ENCODE measurements around the gene PALD1.

PALD1 gene

DNA sequence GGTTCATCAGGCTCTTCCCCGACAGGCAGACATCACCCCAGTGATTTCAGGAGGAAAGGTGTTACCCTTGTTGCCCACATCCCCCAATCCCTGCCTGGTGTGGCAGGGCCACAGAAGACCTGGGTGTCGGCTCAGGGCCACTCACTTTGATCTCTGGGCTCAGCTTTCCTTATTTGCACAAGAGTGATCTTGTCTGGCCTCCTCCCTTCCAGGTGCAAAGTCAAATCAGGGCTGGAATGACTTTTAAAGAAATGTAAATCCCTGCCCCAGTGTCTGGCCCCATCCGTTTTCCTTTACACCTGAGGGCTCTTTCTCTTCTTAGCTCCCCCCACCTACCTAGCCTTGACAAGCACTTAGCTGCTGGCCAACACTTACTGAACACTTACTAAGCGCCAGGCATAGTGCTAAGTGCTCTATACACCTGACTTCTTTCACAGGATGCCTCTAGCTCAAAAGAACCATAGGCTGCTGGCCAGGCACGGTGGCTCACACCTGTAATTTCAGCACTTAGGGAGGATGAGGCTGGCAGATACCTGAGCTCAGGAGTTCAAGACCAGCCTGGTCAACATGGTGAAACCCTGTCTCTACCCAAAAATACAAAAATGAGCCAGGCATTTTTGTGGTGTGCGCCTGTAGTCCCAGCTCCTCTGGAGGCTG lies 36.1 kb upstream of the PALD1 start:
- in situ Hi-C loops (cut with MboI; ENCODE audit: low sequenced_read_pairs, unreplicated experiment) = no loop called here
- no peak for DNase-seq (ENCODE audit: low spot score)
- TF ChIP-seq, protein P1, sequence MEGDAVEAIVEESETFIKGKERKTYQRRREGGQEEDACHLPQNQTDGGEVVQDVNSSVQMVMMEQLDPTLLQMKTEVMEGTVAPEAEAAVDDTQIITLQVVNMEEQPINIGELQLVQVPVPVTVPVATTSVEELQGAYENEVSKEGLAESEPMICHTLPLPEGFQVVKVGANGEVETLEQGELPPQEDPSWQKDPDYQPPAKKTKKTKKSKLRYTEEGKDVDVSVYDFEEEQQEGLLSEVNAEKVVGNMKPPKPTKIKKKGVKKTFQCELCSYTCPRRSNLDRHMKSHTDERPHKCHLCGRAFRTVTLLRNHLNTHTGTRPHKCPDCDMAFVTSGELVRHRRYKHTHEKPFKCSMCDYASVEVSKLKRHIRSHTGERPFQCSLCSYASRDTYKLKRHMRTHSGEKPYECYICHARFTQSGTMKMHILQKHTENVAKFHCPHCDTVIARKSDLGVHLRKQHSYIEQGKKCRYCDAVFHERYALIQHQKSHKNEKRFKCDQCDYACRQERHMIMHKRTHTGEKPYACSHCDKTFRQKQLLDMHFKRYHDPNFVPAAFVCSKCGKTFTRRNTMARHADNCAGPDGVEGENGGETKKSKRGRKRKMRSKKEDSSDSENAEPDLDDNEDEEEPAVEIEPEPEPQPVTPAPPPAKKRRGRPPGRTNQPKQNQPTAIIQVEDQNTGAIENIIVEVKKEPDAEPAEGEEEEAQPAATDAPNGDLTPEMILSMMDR (IDR thresholded peaks at IDR 0.05; ENCODE audit: borderline replicate concordance, control extremely low read depth, extremely low read depth, insufficient read depth, missing control alignments) = no peak

DNA sequence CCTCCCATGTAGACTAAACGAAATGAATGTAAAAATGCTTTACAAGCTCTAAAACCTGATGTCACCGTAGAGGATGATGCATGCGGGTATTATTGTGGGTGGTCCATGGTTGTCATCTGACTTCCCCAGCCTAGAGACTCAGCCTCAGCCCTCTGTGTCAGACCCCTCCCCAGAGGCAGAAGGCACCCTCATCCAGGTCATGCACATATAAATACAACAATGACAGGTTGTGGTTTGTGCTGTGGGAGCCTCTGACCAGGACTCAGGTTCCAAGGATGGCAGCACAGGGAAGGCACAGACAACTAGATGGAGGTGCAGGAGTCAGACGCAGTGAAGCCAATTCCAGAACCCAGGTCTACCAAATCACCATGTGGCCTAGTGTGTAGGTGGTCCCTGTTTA lies 33.8 kb upstream of the PALD1 start:
- in situ Hi-C loops (cut with MboI; ENCODE audit: low sequenced_read_pairs, unreplicated experiment) = no loop called here
- TF ChIP-seq, protein P1 (IDR thresholded peaks at IDR 0.05; ENCODE audit: borderline replicate concordance, control extremely low read depth, extremely low read depth, insufficient read depth, missing control alignments) = no peak
- DNase-seq (ENCODE audit: low spot score) = no peak

GRCh38 chr10:70445718-70446657 lies 32.6 kb upstream of the PALD1 start:
- in situ Hi-C loops (cut with MboI; ENCODE audit: low sequenced_read_pairs, unreplicated experiment) = no loop called here
- DNase-seq (ENCODE audit: low spot score) = no peak
- TF ChIP-seq, protein P1 (IDR thresholded peaks at IDR 0.05; ENCODE audit: borderline replicate concordance, control extremely low read depth, extremely low read depth, insufficient read depth, missing control alignments) = no peak

DNA sequence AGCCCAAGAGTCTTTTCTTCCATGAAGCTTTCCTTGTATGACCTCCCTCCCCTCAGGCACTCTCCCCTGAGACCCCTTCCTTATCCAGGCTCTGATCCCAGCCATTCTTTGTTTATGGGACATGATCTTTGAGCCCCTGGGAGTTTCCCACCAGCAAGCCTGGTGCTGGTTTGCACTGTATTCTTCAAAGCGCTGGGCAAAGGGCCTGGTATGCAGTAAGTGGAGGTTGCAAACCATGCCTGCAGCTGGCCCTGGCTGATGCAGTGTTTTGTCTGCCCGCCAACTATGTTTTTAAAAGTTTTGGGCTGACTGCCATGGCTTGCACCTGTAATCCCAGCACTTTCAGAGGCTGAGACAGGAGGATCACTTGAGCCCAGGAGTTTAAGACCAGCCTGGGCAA lies 30.3 kb upstream of the PALD1 start:
- no peak for DNase-seq (ENCODE audit: low spot score)
- TF ChIP-seq, protein P1 (IDR thresholded peaks at IDR 0.05; ENCODE audit: borderline replicate concordance, control extremely low read depth, extremely low read depth, insufficient read depth, missing control alignments) = no peak
- in situ Hi-C loops (cut with MboI; ENCODE audit: low sequenced_read_pairs, unreplicated experiment) = no loop called here

GRCh38 chr10:70455213-70455630 lies 23.3 kb upstream of the PALD1 start:
- DNase-seq (ENCODE audit: low spot score) = no peak
- in situ Hi-C loops (cut with MboI; ENCODE audit: low sequenced_read_pairs, unreplicated experiment) = loop anchor here (25.0 kb wide), 1 partner anchor 307 kb away; no protein-coding TSS in a partner anchor
- TF ChIP-seq, protein P1 (IDR thresholded peaks at IDR 0.05; ENCODE audit: borderline replicate concordance, control extremely low read depth, extremely low read depth, insufficient read depth, missing control alignments) = no peak

DNA sequence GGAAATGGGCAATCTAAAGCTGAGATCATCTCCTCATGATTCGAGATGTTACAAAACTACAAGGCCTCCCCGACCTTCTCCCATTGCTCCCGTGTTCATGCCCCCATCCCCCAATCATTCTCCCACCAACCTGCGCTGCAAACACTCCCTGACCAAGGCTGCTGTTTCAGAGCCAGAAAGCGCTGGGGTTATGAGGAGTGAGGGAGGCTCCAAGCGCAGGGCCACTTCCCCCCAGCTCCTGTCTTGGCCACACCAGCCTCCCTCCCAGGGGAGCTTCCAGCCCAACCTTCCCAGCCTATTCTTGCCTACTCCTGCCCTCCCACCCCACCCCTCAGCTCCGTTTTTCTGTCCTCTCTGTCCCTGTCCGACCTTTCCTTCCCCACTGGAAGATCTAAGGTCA lies 22.4 kb upstream of the PALD1 start:
- no peak for DNase-seq (ENCODE audit: low spot score)
- in situ Hi-C loops (cut with MboI; ENCODE audit: low sequenced_read_pairs, unreplicated experiment) = loop anchor here (25.0 kb wide), 1 partner anchor 306 kb away; no protein-coding TSS in a partner anchor
- TF ChIP-seq, protein P1 (IDR thresholded peaks at IDR 0.05; ENCODE audit: borderline replicate concordance, control extremely low read depth, extremely low read depth, insufficient read depth, missing control alignments) = no peak
